Thoracic aorta (tissue), 2 donors: ENCODE data around the gene DVL2. TPM values are rescaled to one million over a fixed set of nuclear protein-coding genes. Genes with fewer than 3 reads are reported as not detected.

ENCODE experiments used
- ATAC-seq: fragments of 150-250 bp; one replicate; pipeline ENCODE4 v1.8.0; 2017; ENCODE audit warnings: low read depth; ENCODE audit not compliant: insufficient number of reproducible peaks, low FRiP score
- DNase-seq: peaks from one replicate; pipeline ENCODE4 v3.0.0-alpha.2; 2020; ENCODE audit warnings: low spot score
- H3K27ac ChIP-seq, 2 donors: fragments of 200-600 bp; sonication (generic); 1 replicate in 1 of 2; 2 replicates in 1 of 2; pipeline ENCODE4 v1.5.1; 2016; ENCODE audit warnings: mild to moderate bottlenecking in 2 of 2, moderate library complexity in 2 of 2
- H3K27me3 ChIP-seq: fragments of 200-600 bp; sonication (generic); replicated peaks from 2 replicates; pipeline ENCODE4 v1.6.0; 2016; ENCODE audit warnings: mild to moderate bottlenecking; ENCODE audit not compliant: insufficient read depth
- H3K36me3 ChIP-seq: fragments of 200-600 bp; sonication (generic); one replicate; pipeline ENCODE4 v1.5.1; 2016
- H3K4me1 ChIP-seq, 2 donors: fragments of 200-600 bp; sonication (generic); 1 replicate in 1 of 2; 2 replicates in 1 of 2; pipeline versions ENCODE4 v1.5.1 to v1.6.0; 2016; ENCODE audit warnings: low read depth in 2 of 2, mild to moderate bottlenecking in 1 of 2; ENCODE audit not compliant: control insufficient read depth in 1 of 2
- H3K4me3 ChIP-seq: fragments of 200-600 bp; sonication (generic); 2 replicates; pipeline ENCODE4 v1.5.1; 2016; ENCODE audit warnings: mild to moderate bottlenecking
- H3K9me3 ChIP-seq: fragments of 200-600 bp; sonication (generic); 2 replicates; pipeline ENCODE4 v1.5.1; 2016
- CTCF ChIP-seq: fragments of 200-600 bp; sonication (generic); IDR thresholded peaks from one replicate; pipeline ENCODE4 v1.5.1; 2019; ENCODE audit warnings: antibody characterized with exemption
- total RNA-seq, 2 donors: library from RNA; depleted of rRNA; stranded (reverse); fragments of >200 nt; gene quantifications; one replicate each; pipeline versions ENCODE4 v1.1.0 to v1.2.3, GENCODE V29; 2016

The DVL2 gene
- total RNA-seq, 2 donors from 2014 or later = 52.8 to 68.5 TPM

GRCh38 chr17:7217113-7217987 is 17.0 kb downstream of the DVL2 start:
- Histone ChIP-seq H3K36me3 (no peaks in the 10 kb centered on the region), H3K4me3 (peak overlapping the region; percentile 77), H3K27ac (peak overlapping the region; percentile 65 to 89), H3K27me3 (no peaks in the 10 kb centered on the region), H3K9me3 (no peaks in the 10 kb centered on the region), H3K4me1 (peaks cover 32 to 61% of the 10 kb centered on the region in 2 donors)
- DNase-seq = no peak
- ATAC-seq = no peak
- no peak for TF ChIP-seq CTCF

- DNase-seq = no peak
- no peaks in the 10 kb centered on the region for H3K36me3 ChIP-seq
- H3K27me3 ChIP-seq = no peaks in the 10 kb centered on the region
- no peak for ATAC-seq
- H3K4me1 ChIP-seq = peaks cover 32 to 58% of the 10 kb centered on the region in 2 donors
- peak overlapping the region; percentile 64 to 65 for H3K27ac ChIP-seq
- no peak for TF ChIP-seq CTCF
- peak overlapping the region; percentile 77 for H3K4me3 ChIP-seq
- H3K9me3 ChIP-seq = no peaks in the 10 kb centered on the region
Observed at GRCh38 chr17:7216242-7217112, 17.8 kb downstream of the DVL2 start.

- H3K9me3 ChIP-seq = no peaks in the 10 kb centered on the region
- peaks cover 32 to 51% of the 10 kb centered on the region in 2 donors for H3K4me1 ChIP-seq
- TF ChIP-seq CTCF = no peak
- peak overlapping the region; percentile 84 for H3K4me3 ChIP-seq
- DNase-seq (no peak), ATAC-seq (no peak)
- H3K36me3 ChIP-seq = no peaks in the 10 kb centered on the region
- H3K27me3 ChIP-seq = no peaks in the 10 kb centered on the region
- H3K27ac ChIP-seq = peak overlapping the region in 1 of 2 donors; percentile 64
Observed at GRCh38 chr17:7215652-7216180, 18.6 kb downstream of the DVL2 start.

GRCh38 chr17:7215136-7215638 is 19.1 kb downstream of the DVL2 start:
- Histone ChIP-seq H3K4me3 (peak overlapping the region; percentile 84), H3K36me3 (no peaks in the 10 kb centered on the region), H3K4me1 (peaks cover 29 to 45% of the 10 kb centered on the region in 2 donors), H3K27ac (peak overlapping the region; percentile 61 to 70), H3K9me3 (no peaks in the 10 kb centered on the region), H3K27me3 (no peaks in the 10 kb centered on the region)
- DNase-seq (no peak), ATAC-seq (no peak)
- TF ChIP-seq CTCF = no peak
